HG02642 (cell line): ENCODE measurements around the gene PHGDH.
"Not testable (repeated sequence)": the region's sequence is repeated elsewhere in the genome, so short reads cannot be mapped to it uniquely, and the experiment has no call there.

Experiments
- ATAC-seq: cut with Tn5 transposase; IDR thresholded peaks from one replicate; pipeline ENCODE4 v1.9.1; 2021; ENCODE audit warnings: mild to moderate bottlenecking; ENCODE audit not compliant: unreplicated experiment, poor library complexity

The PHGDH gene

DNA sequence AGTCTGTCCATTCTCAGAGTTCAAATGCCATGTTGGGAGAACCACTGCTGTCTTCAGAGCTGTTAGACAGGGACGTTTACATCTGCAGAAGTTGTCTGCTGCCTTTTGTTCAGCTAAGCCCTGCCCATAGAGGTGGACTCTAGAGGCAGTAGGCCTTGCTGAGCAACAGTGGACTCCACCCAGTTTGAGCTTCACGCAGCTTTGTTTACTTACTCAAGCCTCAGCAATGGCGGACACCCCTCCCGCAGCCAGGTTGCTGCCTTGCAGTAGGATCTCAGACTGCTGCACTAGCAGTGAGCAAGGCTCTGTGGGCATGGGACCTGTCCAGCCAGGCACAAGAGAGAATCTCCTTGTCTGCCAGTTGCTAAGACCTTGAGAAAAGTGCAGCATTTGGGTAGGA is 14.9 kb upstream of the PHGDH start:
- not testable (repeated sequence) for ATAC-seq

GRCh38 chr1:119697598-119697997 is 14.1 kb upstream of the PHGDH start:
- ATAC-seq: no peak

DNA sequence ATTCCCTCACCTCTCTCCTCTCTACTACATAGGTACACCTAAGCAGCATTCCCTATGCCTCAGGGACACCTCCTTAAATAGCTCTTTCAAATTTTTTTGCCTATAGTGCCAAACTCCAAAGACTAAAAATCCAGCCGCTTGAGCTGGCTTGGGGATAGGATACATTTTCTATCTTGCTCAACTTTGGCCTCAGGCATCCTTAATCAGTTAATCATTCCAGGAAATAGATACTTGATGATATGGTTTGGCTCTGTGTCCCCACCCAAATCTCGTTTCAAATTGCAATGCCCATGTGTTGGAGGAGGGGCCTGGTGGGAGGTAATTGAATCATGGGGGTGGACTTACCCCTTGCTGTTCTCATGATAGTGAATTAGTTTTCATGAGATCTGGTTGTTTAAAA is 11.4 kb upstream of the PHGDH start:
- no peak for ATAC-seq

DNA sequence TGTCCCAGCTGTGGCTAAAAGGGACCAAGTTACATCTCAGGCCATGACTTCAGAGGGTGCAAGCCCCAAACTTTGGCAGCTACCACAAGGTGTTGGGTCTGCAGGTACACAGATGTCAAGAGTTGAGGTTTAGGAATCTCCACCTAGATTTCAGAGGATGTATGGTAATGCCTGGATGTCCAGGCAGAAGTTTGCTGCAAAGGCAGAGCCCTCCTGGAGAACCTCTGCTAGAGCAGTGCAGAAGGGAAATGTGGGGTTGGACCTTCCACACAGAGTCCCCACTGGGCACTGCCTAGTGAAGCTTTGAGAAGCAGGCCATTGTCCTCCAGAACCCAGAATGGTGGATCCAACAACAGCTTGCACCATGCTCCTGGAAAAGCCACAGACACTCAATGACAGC is 10.1 kb upstream of the PHGDH start:
- no peak for ATAC-seq

GRCh38 chr1:119702384-119702783 is 9.3 kb upstream of the PHGDH start:
- ATAC-seq: no peak

GRCh38 chr1:119703666-119704450 is 7.9 kb upstream of the PHGDH start:
- ATAC-seq: no peak

DNA sequence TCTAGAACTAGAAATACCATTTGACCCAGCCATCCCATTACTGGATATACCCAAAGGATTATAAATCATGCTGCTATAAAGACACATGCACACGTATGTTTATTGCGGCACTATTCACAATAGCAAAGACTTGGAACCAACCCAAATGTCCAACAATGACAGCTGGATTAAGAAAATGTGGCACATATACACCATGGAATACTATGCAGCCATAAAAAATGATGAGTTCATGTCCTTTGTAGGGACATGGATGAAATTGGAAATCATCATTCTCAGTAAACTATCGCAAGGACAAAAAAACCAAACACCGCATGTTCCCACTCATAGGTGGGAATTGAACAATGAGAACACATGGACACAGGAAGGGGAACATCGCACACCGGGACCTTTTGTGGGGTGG is 5.1 kb upstream of the PHGDH start:
- ATAC-seq: not testable (repeated sequence)

DNA sequence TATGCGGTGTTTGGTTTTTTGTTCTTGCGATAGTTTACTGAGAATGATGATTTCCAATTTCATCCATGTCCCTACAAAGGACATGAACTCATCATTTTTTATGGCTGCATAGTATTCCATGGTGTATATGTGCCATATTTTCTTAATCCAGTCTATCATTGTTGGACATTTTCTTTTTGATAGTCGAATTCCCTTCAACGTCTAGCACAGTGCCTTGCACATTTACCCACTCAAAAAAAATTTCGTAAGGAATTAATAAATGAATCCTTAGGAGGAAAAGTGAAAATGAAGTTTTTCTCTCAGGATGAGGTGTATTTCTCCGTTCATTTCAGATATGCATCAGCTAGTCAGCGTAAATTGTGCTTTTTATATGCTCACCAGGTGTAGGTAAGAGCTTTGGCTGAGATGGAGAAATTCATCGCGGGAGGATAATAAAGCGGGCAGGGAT is 354 bp upstream of the PHGDH start:
- ATAC-seq: not testable (repeated sequence)

DNA sequence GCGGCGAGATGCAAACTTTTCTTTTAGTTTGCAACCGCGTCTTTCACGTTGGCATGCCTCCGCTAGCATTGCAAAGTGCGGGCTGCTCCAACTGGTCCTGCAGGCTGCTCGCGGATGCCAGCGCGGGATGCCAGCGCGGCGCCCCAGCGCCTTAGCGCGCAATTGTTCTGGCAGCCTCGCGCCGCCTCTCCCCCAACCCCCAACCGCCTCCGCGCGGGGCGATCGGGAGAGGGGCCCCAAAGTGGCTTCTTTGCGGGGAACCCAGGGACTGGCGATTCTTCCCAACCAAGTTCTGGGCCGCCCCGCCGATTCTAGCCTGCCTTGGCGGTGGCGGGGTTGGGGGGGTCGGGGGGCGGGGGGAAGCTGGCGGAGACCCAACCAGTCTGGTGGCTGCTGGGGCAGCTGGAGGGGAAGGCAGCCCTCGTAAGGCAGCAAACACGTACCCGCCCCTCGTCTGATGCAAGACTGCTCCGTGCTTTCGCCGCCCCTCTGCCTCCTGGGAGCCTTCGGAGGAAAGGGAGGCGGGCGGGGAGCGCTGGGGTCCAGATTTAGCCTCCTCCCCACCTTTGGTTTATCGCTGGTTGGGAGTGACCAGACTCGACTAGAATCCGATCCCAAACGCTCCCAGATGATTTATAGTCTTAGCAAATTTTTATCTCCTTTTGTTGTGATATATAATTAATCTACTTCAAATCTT is 756 bp downstream of the PHGDH start:
- peak; percentile 51 for ATAC-seq

DNA sequence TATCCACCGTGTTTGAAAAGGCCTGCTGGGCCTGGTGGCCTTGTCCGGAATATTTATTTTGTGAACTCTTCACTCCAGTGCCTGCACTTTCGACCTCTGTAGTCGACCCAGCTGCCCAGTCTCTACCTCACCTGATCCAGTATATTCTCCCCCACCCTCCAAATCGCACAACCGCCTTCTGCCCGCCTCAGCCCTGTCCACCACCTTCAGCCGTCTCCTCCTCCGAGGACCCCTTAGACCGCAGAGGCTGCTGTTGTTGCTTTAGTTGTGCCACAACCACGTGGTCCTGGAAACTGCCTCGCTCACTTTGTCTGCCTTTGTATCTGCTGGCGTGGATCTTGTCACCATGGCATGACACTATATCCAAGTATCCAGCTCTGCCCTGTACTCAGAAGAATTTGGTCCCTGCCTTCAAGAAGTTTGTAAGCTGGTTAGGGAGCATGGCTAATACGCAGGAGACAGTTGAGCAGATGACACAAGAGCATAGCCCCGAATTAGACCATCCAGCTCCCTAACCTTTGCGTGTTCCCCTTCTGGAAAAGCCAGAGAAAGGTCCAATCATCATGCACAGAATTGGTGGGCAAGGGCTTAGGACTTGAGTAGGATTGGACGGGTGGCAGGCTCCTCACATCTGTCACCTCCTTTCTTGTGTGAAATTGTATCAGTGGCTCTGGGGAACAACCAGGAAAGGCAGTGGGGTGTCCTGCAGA is 1.5 kb downstream of the PHGDH start:
- ATAC-seq: no peak

DNA sequence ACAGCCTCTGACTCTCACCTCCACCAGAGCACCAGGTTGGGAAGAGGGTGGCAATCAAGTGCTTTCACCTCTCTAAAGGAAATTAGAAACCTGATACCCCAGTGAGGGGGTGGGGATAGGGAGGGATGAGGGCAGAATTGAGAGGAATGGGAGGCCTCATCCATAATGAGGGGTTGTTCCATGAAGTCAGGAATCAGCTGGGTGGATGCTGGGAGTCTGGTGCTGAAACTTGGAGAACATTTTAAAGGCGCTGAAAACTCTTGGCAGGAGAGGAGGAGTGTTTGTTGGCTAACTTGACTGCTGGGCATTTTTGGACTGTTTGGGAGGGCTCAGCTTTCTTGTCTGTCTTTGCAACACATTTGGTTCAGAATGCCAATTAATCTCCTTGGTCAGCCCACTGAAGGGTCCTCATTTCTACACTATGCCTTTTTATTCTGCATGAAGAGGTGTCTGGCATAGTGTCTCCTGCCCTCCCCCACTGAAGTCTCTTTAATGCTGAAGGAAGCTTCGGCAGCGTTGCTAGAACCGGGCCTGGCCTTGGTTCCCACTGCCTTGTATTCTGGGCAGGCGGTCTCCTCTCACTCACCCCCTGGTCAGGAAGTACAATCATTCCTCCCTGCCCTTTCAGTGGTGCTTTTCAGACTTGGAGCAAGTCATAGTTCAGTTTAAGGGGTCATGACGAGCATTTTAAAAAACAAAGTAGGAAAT is 2.2 kb downstream of the PHGDH start:
- no peak for ATAC-seq

GRCh38 chr1:119714583-119714982 is 2.8 kb downstream of the PHGDH start:
- ATAC-seq: no peak

GRCh38 chr1:119715542-119715941 is 3.8 kb downstream of the PHGDH start:
- ATAC-seq: no peak

DNA sequence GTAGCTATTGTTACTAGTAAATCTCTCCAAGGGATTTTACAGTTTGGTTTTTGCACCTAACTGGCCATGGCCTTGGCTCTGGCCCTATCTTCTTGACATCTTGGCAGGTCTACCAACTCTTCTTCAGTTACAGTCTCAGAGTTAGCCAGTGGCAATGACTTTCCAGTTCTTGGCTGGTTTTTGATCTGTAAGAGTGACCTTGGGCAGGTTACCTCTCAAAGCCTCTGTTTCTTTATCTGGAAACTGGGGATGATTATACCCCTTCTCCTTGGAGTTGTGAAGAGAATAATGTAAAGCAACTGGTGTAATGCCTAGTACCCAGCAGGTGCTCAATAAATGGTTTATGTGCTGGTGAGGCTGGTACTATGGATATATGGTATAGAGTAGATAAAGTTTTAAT is 6.7 kb downstream of the PHGDH start:
- no peak for ATAC-seq

DNA sequence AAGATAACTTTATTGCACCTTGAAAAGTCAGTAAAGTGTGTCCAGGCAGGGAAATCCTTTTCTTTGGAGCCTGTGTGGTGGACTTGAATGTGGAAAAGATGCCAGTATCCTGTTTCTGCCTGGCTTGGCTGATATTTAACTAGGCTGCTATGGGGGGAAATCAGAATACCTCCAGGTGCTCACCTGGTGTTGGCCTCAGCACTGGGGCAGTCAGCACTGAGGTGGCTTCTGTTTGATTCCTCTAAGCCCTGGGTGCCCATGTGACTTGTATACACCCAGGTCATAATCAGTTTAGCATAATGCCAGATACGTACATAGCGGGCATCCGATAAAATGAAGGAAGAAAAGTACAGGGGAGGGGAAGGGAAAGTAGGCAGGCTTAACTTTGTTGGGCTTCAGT is 7.2 kb downstream of the PHGDH start:
- ATAC-seq: no peak

DNA sequence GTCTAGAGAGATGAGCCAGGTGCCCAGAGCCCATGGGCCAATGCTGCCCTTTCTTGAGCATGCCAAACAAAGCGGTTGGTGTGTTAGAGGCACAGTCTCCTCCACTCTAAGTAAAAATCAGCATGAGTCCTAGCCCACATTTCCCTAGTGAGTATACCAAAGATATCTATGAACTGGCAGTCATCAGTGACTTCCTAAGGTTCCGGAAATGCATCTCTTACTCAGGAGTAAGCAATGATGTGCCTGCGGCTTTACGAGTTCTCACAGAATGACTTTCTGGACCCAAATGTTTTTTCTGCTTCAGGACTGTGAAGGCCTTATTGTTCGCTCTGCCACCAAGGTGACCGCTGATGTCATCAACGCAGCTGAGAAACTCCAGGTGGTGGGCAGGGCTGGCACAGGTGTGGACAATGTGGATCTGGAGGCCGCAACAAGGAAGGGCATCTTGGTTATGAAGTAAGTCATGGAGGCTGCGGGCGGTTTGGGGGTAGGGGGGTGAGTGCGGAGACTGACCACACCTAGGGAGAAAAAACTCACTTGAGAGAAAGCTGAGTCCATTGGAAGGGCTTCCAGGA is 9.2 kb downstream of the PHGDH start:
- ATAC-seq: no peak

GRCh38 chr1:119721896-119722295 is 10.2 kb downstream of the PHGDH start:
- ATAC-seq: no peak

GRCh38 chr1:119724611-119725218 is 13.0 kb downstream of the PHGDH start:
- ATAC-seq: no peak

DNA sequence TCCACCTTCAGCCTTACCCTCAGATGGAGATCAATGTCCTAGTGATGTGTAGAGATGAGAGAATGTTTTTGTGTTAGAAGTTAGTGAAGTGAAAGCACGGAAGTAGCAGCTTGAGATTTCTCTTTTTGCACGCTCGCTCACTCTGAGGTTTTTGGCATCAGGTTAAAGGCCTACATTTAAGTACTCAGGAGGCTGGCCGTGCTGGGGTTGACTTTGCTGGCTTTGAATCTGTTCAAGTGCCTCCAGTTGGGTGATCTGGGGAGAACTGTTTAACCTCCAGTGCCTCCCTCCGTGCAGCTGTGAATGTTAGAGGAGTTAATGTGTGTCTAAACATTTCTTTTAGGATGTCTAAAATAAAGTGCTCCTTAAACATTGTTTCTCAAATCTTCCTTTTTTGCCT is 13.9 kb downstream of the PHGDH start:
- ATAC-seq: no peak

- ATAC-seq: no peak
Measured at GRCh38 chr1:119727991-119728390, 16.3 kb downstream of the PHGDH start.
